T-helper 22 cell (primary cell): ENCODE measurements around the gene SLC23A3.

Source experiments
- DNase-seq: peaks from one replicate; pipeline ENCODE4 v3.0.0-alpha.2; 2020; ENCODE audit warnings: low read depth

Gene SLC23A3

GRCh38 chr2:219175928-219176817 lies 6.3 kb upstream of the SLC23A3 start:
- DNase-seq, result no peak

- DNase-seq, result no peak
Measured at GRCh38 chr2:219175486-219175885, 5.7 kb upstream of the SLC23A3 start.

- no peak for DNase-seq
Measured at GRCh38 chr2:219174801-219175200, 5.0 kb upstream of the SLC23A3 start.

GRCh38 chr2:219174146-219174545 lies 4.3 kb upstream of the SLC23A3 start:
- no peak for DNase-seq

GRCh38 chr2:219173176-219173575 lies 3.3 kb upstream of the SLC23A3 start:
- no peak for DNase-seq

GRCh38 chr2:219172231-219173154 lies 2.7 kb upstream of the SLC23A3 start:
- no peak for DNase-seq

GRCh38 chr2:219171231-219171651 lies 1.4 kb upstream of the SLC23A3 start:
- no peak for DNase-seq

GRCh38 chr2:219168932-219169331 lies 897 bp downstream of the SLC23A3 start:
- no peak for DNase-seq

GRCh38 chr2:219168526-219168925 lies 1.3 kb downstream of the SLC23A3 start:
- DNase-seq, result no peak

- DNase-seq, result no peak
Measured at GRCh38 chr2:219167997-219168396, 1.8 kb downstream of the SLC23A3 start.

- no peak for DNase-seq
Measured at GRCh38 chr2:219165058-219165911, 4.5 kb downstream of the SLC23A3 start.

GRCh38 chr2:219163156-219163555 lies 6.7 kb downstream of the SLC23A3 start:
- no peak for DNase-seq

- no peak for DNase-seq
Measured at GRCh38 chr2:219161097-219161496, 8.7 kb downstream of the SLC23A3 start.

- peak; percentile 80 for DNase-seq
Measured at GRCh38 chr2:219160186-219161017, 9.4 kb downstream of the SLC23A3 start, which contains the start of gene NHEJ1. Gene NHEJ1 (minus strand): TSS chr2:219160815. CDS start chr2:219158362, 2,453 bp downstream.

GRCh38 chr2:219159771-219160185 lies 10.1 kb downstream of the SLC23A3 start:
- DNase-seq, result no peak

- no peak for DNase-seq
Measured at GRCh38 chr2:219158586-219158985, 11.2 kb downstream of the SLC23A3 start.

- no peak for DNase-seq
Measured at GRCh38 chr2:219158025-219158424, 11.8 kb downstream of the SLC23A3 start.

GRCh38 chr2:219157396-219157795 lies 12.4 kb downstream of the SLC23A3 start:
- no peak for DNase-seq

GRCh38 chr2:219155054-219155644 lies 14.7 kb downstream of the SLC23A3 start:
- no peak for DNase-seq

GRCh38 chr2:219149667-219150066 lies 20.2 kb downstream of the SLC23A3 start:
- DNase-seq, result no peak
